Neuron (in vitro differentiated cells): Measurements from ENCODE around the gene CALHM4.

Experiments
- H2AFZ ChIP-seq: one replicate; pipeline ENCODE4 v1.6.1; 2013; ENCODE audit warnings: low read depth, mild to moderate bottlenecking, inconsistent platforms, low read length, moderate library complexity
- H3K27me3 ChIP-seq: one replicate; pipeline ENCODE4 v1.6.1; 2013; ENCODE audit warnings: low read length; ENCODE audit not compliant: insufficient read depth
- H3K36me3 ChIP-seq: one replicate; pipeline ENCODE4 v1.6.1; 2013; ENCODE audit warnings: low read length; ENCODE audit not compliant: insufficient read depth
- H3K4me1 ChIP-seq: one replicate; pipeline ENCODE4 v1.6.1; 2013; ENCODE audit warnings: low read length; ENCODE audit not compliant: insufficient read depth
- H3K4me3 ChIP-seq: 2 replicates; pipeline ENCODE4 v1.5.1; 2013; ENCODE audit warnings: mild to moderate bottlenecking, low read length, moderate library complexity
- H3K9me3 ChIP-seq: one replicate; pipeline ENCODE4 v1.6.1; 2013; ENCODE audit warnings: low read length

CALHM4 gene

DNA sequence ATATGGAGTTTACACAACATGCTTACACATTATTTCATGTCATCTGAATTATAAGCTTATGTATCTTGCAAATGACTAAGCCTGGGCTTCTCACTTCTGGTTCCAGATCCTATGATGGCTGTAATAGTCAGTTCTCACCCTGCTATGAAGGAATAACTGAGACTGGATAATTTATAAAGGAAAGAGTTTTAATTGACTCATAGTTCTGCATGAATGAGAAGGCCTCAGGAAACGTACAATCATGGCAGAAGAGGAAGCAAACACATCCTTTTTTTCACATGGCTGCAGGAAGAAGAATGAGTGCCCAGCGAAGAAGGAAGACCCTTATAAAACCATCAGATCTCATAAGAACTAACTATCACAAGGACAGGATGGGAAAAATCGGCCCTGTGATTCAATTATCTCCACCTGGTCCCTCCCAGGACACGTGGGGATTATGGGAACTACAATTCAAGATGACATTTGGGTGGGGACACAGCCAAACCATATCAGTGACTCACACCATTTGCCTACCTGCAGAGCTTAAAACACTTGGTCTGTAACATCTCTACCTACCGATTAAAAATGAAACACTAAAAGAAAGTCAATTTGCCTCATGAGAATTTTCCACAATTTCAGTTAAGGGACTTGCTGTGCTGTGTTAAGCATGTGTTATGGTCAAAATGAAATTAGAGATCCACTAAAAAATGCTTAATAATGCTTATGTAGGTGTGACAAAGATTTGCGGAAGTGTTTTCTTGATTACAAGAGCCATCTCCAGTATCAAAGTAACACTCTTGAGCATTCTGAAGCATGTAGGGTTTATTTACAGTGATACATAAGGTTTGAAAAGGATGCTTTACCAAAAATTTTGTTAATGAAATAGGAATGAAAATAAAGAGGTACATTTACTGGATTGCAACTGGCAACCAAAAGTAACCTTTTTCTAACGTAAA lies 15.5 kb downstream of the CALHM4 start:
- H3K4me1 ChIP-seq, result peaks cover 18% of the 10 kb centered on the region
- no peaks in the 10 kb centered on the region for H3K9me3 ChIP-seq
- H3K27me3 ChIP-seq, result no peaks in the 10 kb centered on the region
- peak overlapping the region; percentile 9 for H3K4me3 ChIP-seq
- peaks cover 3% of the 10 kb centered on the region for H3K36me3 ChIP-seq
- H2AFZ ChIP-seq, result no peak overlapping the region

DNA sequence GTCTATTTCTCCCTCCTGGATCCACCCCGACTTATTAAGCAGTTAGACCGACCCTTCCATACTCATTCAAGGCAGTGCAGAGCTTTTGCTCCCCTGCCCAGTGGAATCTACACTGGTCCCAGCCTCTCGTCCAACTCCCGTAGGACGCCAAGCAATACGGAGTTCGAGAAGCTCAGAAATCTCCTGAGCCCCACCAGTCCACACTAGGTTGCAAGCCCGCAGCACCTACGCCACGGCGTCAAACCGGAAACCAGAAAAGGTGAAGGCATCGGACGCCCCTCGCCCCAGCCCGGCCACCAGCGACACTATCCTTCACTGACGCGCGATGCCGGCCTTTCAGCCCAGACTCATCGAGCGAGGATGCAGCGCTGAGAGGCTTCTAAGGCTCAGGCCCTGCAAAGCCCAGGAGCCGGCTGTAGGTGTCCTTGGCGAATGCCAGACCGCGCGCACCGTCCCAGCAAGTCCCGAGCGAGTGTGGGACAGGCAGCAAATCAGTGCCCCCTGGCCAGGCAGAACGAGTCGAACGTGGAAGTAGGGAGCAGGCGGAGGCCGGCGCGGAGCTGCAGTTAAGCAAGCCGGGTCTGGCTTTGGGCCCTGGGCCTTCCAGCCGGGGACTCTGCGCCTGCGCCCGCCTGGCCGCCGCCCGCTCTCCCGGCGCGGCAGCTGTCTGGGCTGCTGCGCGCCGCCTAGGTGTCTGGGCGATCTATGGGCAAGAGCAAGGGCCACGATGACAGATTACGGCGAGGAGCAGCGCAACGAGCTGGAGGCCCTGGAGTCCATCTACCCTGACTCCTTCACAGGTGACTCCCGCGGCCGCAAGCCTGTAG lies 17.5 kb downstream of the CALHM4 start, which contains the start of gene RWDD1:
RWDD1 (plus strand) TSS at position 649 of the 827 bp plus-strand sequence; CDS start at position 728, 79 bp downstream.
- peak within 1 kb of the TSS; percentile 95 for H3K4me3 ChIP-seq
- H2AFZ ChIP-seq, result peak within 1 kb of the TSS; percentile 69
- H3K27me3 ChIP-seq, result no peaks in the 10 kb centered on the region
- peaks cover 18% of the 10 kb centered on the region for H3K36me3 ChIP-seq
- H3K4me1 ChIP-seq, result peaks cover 18% of the 10 kb centered on the region
- H3K9me3 ChIP-seq, result no peaks in the 10 kb centered on the region

DNA sequence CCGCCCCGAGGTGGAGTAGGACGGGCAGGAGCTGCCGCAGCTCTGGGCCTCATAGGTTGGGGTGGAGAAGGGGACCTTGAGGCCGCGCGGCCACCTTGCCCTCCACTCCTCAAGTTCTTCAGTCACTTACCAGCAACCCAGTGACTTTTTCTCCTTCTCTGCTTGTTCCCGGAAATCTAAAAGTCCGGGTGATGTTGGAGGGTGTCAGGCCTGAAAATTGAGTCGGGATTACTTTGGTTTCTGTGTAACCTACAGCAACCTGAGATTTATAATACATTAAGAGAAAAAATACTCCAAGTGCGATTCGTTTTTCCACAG lies 18.1 kb downstream of the CALHM4 start:
- no peaks in the 10 kb centered on the region for H3K9me3 ChIP-seq
- peaks cover 18% of the 10 kb centered on the region for H3K4me1 ChIP-seq
- H3K36me3 ChIP-seq, result peaks cover 19% of the 10 kb centered on the region
- no peaks in the 10 kb centered on the region for H3K27me3 ChIP-seq
- H3K4me3 ChIP-seq, result peak overlapping the region; percentile 95
- H2AFZ ChIP-seq, result peak overlapping the region; percentile 46

DNA sequence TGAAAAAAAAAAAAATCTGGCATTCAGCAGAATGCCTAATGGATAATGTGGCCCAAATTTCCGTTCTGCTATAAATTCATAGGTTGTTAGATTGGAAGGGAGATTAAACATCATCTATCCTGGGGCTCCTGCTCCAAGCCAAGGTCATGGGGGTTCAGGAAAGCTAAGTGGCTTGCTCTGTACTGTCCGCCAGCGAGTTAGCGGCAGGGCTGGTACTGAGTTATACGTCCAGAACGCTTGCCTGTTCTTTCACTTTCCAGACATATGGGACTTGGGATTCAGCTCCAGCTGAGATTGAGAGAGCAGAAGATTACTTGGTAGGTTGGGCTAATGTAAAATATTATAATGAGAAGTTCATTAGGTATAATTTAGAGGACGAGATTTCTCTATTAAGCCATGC lies 18.6 kb downstream of the CALHM4 start:
- peaks cover 24% of the 10 kb centered on the region for H3K36me3 ChIP-seq
- peak overlapping the region; percentile 95 for H3K4me3 ChIP-seq
- H3K27me3 ChIP-seq, result no peaks in the 10 kb centered on the region
- peaks cover 18% of the 10 kb centered on the region for H3K4me1 ChIP-seq
- H3K9me3 ChIP-seq, result no peaks in the 10 kb centered on the region
- peak overlapping the region; percentile 46 for H2AFZ ChIP-seq

DNA sequence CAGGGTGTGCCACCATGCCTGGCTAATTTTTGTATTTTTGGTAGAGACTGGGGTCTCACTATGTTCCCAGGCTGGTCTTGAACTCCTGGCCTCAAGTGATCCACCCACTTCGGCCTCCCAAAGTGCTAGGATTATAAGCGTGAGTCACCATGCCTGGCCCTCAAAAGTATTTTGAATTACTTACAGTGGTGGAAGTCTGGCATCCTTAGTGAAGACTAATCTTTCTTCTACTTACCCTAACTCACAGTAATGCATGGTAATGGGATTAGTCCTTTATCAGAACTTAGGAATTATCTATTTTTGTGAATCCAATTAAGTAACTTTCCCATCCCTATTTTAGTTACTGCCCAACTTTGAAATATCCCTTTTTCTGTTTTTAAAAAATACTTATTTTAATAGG lies 21.7 kb downstream of the CALHM4 start:
- Histone ChIP-seq H3K9me3 (no peaks in the 10 kb centered on the region), H3K4me1 (peaks cover 11% of the 10 kb centered on the region), H3K4me3 (no peak overlapping the region), H2AFZ (no peak overlapping the region), H3K27me3 (no peaks in the 10 kb centered on the region), H3K36me3 (peaks cover 36% of the 10 kb centered on the region)

DNA sequence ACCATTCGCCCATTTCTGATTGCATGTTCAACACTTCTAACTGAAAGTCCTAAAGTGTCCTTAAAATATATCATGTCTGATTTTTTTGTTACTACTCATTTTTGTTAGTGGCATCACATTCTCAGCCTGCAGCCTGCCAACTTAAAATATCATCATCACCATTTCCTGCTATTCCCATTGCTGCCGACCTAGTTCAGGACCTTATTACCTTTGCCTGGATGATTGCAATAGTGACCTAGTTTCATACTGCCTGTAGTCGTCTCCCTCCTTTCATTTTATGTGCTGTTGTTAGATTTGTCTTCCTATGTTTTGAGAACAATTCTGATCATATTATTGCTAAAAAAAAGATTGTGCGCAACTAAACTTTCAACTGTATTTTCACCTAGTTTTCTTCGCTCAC lies 23.9 kb downstream of the CALHM4 start:
- no peak overlapping the region for H3K4me3 ChIP-seq
- no peaks in the 10 kb centered on the region for H3K9me3 ChIP-seq
- H3K27me3 ChIP-seq, result no peaks in the 10 kb centered on the region
- no peak overlapping the region for H2AFZ ChIP-seq
- peaks cover 48% of the 10 kb centered on the region for H3K36me3 ChIP-seq
- H3K4me1 ChIP-seq, result peaks cover 9% of the 10 kb centered on the region

DNA sequence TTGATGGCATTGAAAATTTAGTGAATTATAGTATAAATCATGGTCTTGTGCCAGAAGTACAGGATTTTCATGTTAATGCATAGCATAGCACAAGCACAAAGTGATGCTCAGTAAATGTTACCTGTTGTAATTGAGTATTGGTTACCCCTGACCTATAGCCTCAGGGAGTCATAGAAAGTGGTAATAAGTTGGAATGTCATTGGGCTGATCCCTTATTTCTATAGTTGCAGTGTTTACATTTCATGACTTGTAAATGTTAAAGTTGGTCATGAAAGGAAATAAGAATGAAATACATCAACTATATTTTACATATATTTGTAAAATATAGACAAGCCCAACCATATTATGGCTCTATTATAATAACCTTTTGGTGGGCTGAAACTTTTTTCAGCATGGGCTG lies 24.8 kb downstream of the CALHM4 start:
- Histone ChIP-seq H3K4me1 (peaks cover under 1% of the 10 kb centered on the region), H2AFZ (no peak overlapping the region), H3K36me3 (peaks cover 52% of the 10 kb centered on the region), H3K27me3 (no peaks in the 10 kb centered on the region), H3K4me3 (no peak overlapping the region), H3K9me3 (no peaks in the 10 kb centered on the region)

DNA sequence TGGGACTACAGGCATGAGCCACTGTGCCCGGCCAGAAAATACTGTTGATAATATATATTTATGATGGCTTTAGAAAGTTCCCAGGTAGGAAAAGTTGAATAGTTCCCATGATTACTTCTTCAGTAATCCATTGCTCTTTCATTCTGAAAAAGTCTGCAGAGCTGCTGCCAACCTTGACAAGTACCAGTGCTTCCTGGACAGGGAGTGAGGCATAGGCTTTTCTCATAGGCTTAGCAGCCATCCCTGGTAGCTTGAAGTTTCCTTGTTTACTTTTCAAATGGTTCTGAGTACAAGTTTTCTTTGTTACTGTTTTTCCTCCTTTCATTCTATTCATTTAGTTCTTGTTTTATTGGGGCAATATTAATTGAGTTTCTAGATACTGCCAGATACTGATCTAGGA lies 25.6 kb downstream of the CALHM4 start:
- no peaks in the 10 kb centered on the region for H3K27me3 ChIP-seq
- peaks cover 51% of the 10 kb centered on the region for H3K36me3 ChIP-seq
- no peak overlapping the region for H3K4me3 ChIP-seq
- H2AFZ ChIP-seq, result no peak overlapping the region
- H3K9me3 ChIP-seq, result no peaks in the 10 kb centered on the region
- H3K4me1 ChIP-seq, result no peaks in the 10 kb centered on the region

DNA sequence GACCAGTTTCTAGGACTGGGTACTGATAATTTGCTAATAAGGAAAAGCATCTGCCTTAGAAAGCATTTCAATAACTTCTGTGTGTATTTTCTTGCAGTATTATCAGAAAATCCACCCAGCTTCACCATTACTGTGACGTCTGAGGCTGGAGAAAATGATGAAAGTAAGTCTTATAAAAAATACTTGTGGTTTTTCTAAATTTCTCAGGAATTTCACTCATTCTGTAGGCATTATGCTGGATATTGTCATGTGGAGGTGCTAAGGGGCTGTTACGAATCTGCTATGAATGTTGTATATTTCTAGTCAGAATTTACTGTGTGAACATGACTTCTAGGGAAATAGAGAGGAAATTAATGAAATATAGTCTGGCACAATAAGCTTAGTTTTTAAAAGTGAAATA lies 26.6 kb downstream of the CALHM4 start:
- Histone ChIP-seq H3K4me1 (no peaks in the 10 kb centered on the region), H3K27me3 (no peaks in the 10 kb centered on the region), H3K36me3 (peaks cover 50% of the 10 kb centered on the region), H2AFZ (no peak overlapping the region), H3K9me3 (no peaks in the 10 kb centered on the region), H3K4me3 (no peak overlapping the region)

DNA sequence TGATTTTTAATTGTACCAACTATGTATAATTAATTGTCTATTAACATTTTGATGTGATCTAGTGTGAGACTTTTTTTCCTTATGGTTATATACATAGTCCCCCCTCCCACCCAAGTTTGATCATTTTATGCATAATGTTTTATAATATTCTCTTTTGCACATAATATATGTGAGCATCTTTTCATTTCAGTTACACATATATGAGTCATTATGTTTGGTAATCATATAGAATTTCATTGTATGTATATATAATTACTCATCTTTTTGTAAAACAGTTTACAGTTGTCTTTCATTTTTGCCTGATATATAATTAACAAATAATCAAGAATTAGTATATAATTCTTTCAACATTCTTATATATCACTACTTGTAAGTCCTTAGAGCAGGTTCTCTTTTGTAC lies 32.7 kb downstream of the CALHM4 start:
- no peak overlapping the region for H3K4me3 ChIP-seq
- H3K27me3 ChIP-seq, result no peaks in the 10 kb centered on the region
- H3K36me3 ChIP-seq, result peaks cover 64% of the 10 kb centered on the region
- no peaks in the 10 kb centered on the region for H3K9me3 ChIP-seq
- H3K4me1 ChIP-seq, result no peaks in the 10 kb centered on the region
- H2AFZ ChIP-seq, result no peak overlapping the region

DNA sequence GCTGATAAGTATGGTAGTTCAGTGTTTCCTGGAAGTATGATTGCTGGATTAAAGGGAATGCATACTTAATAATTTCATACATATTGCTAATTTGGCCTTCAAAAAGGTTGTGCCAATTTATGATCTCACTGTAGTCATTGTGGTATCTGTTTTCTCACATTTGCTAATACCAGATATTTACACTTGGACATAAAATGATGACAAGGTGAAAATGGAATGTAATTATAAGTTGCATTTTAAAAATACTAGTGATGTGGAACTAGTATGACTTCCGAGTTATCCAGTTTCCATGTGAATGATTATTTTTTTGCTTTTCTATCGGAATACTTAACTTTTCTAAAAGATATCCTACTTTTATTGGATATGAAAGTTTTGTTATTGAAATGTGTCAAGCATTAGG lies 33.2 kb downstream of the CALHM4 start:
- H3K9me3 ChIP-seq, result no peaks in the 10 kb centered on the region
- no peak overlapping the region for H3K4me3 ChIP-seq
- H3K36me3 ChIP-seq, result peaks cover 64% of the 10 kb centered on the region
- H2AFZ ChIP-seq, result no peak overlapping the region
- H3K27me3 ChIP-seq, result no peaks in the 10 kb centered on the region
- H3K4me1 ChIP-seq, result no peaks in the 10 kb centered on the region

DNA sequence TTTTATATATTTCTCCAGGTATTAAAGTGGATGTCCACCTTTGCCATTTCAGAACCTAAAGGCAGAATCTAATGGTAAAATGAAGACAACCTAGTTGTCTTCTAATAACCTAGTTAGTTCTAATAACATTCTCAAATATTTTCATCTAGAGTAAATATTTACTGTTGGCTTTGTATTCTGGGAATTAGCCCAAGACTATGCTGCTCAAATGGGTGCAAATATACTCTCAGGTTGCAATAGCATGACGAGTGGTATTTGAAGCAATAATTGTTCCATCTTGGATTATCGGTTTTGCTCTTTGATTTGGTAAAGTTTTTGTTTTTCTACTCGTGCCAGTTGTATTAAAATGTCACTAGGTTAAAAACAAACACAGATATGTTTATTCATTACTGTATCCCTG lies 41.7 kb downstream of the CALHM4 start:
- no peak overlapping the region for H2AFZ ChIP-seq
- H3K4me1 ChIP-seq, result no peaks in the 10 kb centered on the region
- H3K36me3 ChIP-seq, result peaks cover 37% of the 10 kb centered on the region
- no peaks in the 10 kb centered on the region for H3K9me3 ChIP-seq
- no peaks in the 10 kb centered on the region for H3K27me3 ChIP-seq
- H3K4me3 ChIP-seq, result no peak overlapping the region

DNA sequence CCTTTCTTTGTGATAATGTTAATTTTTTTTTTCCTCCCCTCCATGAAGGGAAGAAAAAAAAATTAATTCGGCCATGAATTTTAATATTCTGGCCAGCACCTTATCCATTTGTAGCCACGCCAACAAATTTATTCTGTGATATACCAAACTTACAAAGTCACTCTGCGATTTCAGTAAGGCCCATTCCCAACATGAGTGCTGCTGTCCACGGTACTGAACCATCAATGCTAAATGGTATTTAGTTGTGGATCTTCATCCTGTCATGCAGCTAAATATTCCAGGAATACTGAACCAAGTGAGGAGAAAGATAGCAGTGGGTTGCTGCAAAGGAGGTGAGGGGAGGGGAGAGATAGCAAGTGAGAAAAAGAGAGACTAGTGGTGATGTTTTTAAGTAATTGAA lies 43.3 kb downstream of the CALHM4 start:
- Histone ChIP-seq H2AFZ (no peak overlapping the region), H3K4me1 (no peaks in the 10 kb centered on the region), H3K4me3 (no peak overlapping the region), H3K36me3 (peaks cover 24% of the 10 kb centered on the region), H3K27me3 (no peaks in the 10 kb centered on the region), H3K9me3 (no peaks in the 10 kb centered on the region)
